DOHH2 (cell line): ENCODE data around the gene FAM240B.

Experiments
- H3F3A ChIP-seq: fragments of 200-600 bp; sonication (generic), shearing (Covaris generic); 2 replicates; pipeline ENCODE4 v1.6.0; 2016; ENCODE audit warnings: antibody characterized with exemption, mild to moderate bottlenecking; ENCODE audit not compliant: control insufficient read depth, insufficient read depth
- H3K27ac ChIP-seq: fragments of 200-600 bp; sonication (generic); 2 replicates; pipeline ENCODE4 v1.5.1; 2014; ENCODE audit warnings: low read depth, mild to moderate bottlenecking, low read length, moderate library complexity
- H3K27me3 ChIP-seq: fragments of 200-600 bp; sonication (generic); 2 replicates; pipeline ENCODE4 v1.6.1; 2014; ENCODE audit warnings: mild to moderate bottlenecking, low read length, mixed read lengths; ENCODE audit not compliant: control insufficient read depth
- H3K36me3 ChIP-seq: fragments of 200-600 bp; sonication (generic); 2 replicates; pipeline ENCODE4 v1.6.1; 2014; ENCODE audit warnings: mild to moderate bottlenecking, low read length, moderate library complexity, mixed read lengths; ENCODE audit not compliant: control insufficient read depth
- H3K4me1 ChIP-seq: fragments of 200-600 bp; sonication (generic); 2 replicates; pipeline ENCODE4 v1.6.1; 2014; ENCODE audit warnings: mild to moderate bottlenecking, low read length, mixed read lengths; ENCODE audit not compliant: control insufficient read depth
- H3K4me2 ChIP-seq: fragments of 200-600 bp; sonication (generic); 2 replicates; pipeline ENCODE4 v1.6.0; 2014; ENCODE audit warnings: mild to moderate bottlenecking, low read length, moderate library complexity
- H3K4me3 ChIP-seq: fragments of 200-600 bp; sonication (generic); 2 replicates; pipeline ENCODE4 v1.5.1; 2014; ENCODE audit warnings: mild to moderate bottlenecking, low read length, mixed read lengths
- H3K79me2 ChIP-seq: fragments of 200-600 bp; sonication (generic); 2 replicates; pipeline ENCODE4 v1.6.1; 2014; ENCODE audit warnings: mild to moderate bottlenecking, low read length, mixed read lengths; ENCODE audit not compliant: control insufficient read depth
- H3K9me2 ChIP-seq: fragments of 200-600 bp; sonication (generic); replicated peaks from 2 replicates; pipeline ENCODE4 v1.6.1; 2014; ENCODE audit warnings: mild to moderate bottlenecking, low read length, mixed read lengths; ENCODE audit not compliant: control insufficient read depth
- H3K9me3 ChIP-seq: fragments of 200-600 bp; sonication (generic); 2 replicates; pipeline ENCODE4 v1.6.1; 2014; ENCODE audit warnings: antibody characterized with exemption, low read length, mixed read lengths; ENCODE audit not compliant: control insufficient read depth, insufficient read depth
- H4K20me1 ChIP-seq: fragments of 200-600 bp; sonication (generic); 2 replicates; pipeline ENCODE4 v1.6.0; 2014; ENCODE audit warnings: low read depth, mild to moderate bottlenecking, antibody characterized with exemption, low read length, moderate library complexity; ENCODE audit not compliant: control insufficient read depth, insufficient read depth
- CTCF ChIP-seq: fragments of 200-600 bp; sonication (generic); IDR thresholded peaks from one replicate; pipeline ENCODE4 v1.5.1; 2014; ENCODE audit warnings: antibody characterized with exemption, mild to moderate bottlenecking, low read depth, low read length; ENCODE audit not compliant: poor library complexity, severe bottlenecking
- EZH2phosphoT487 ChIP-seq: fragments of 200-600 bp; sonication (generic); IDR thresholded peaks from 2 replicates; pipeline ENCODE4 v1.6.1; 2017; ENCODE audit warnings: borderline replicate concordance, mild to moderate bottlenecking, antibody characterized with exemption, low read length, moderate library complexity, mixed read lengths

FAM240B gene

GRCh38 chr9:38670542-38671371 is 49.2 kb downstream of the FAM240B start:
- Histone ChIP-seq H3F3A (no peaks in the 10 kb centered on the region), H3K4me1 (no peaks in the 10 kb centered on the region), H4K20me1 (no peaks in the 10 kb centered on the region), H3K9me3 (no peaks in the 10 kb centered on the region), H3K27ac (no peak overlapping the region), H3K36me3 (no peaks in the 10 kb centered on the region), H3K9me2 (no peaks in the 10 kb centered on the region), H3K27me3 (no peaks in the 10 kb centered on the region), H3K79me2 (no peaks in the 10 kb centered on the region), H3K4me3 (no peak overlapping the region), H3K4me2 (no peak overlapping the region)
- TF ChIP-seq EZH2phosphoT487 (no peak), CTCF (no peak)

- H3K27ac ChIP-seq, result no peak overlapping the region
- H3K4me3 ChIP-seq, result no peak overlapping the region
- no peaks in the 10 kb centered on the region for H3K27me3 ChIP-seq
- TF ChIP-seq EZH2phosphoT487, result no peak
- no peak for TF ChIP-seq CTCF
- no peaks in the 10 kb centered on the region for H3K9me3 ChIP-seq
- H3K79me2 ChIP-seq, result no peaks in the 10 kb centered on the region
- no peaks in the 10 kb centered on the region for H4K20me1 ChIP-seq
- no peaks in the 10 kb centered on the region for H3K4me1 ChIP-seq
- no peaks in the 10 kb centered on the region for H3F3A ChIP-seq
- H3K36me3 ChIP-seq, result no peaks in the 10 kb centered on the region
- H3K9me2 ChIP-seq, result no peaks in the 10 kb centered on the region
- no peak overlapping the region for H3K4me2 ChIP-seq
These were observed 51.0 kb downstream of the FAM240B start for GRCh38 chr9:38668791-38669466.

- H4K20me1 ChIP-seq, result no peaks in the 10 kb centered on the region
- no peaks in the 10 kb centered on the region for H3K9me2 ChIP-seq
- no peaks in the 10 kb centered on the region for H3F3A ChIP-seq
- H3K9me3 ChIP-seq, result no peaks in the 10 kb centered on the region
- no peaks in the 10 kb centered on the region for H3K79me2 ChIP-seq
- H3K4me1 ChIP-seq, result no peaks in the 10 kb centered on the region
- no peak for TF ChIP-seq EZH2phosphoT487
- TF ChIP-seq CTCF, result no peak
- no peak overlapping the region for H3K4me3 ChIP-seq
- no peak overlapping the region for H3K4me2 ChIP-seq
- no peaks in the 10 kb centered on the region for H3K27me3 ChIP-seq
- H3K27ac ChIP-seq, result no peak overlapping the region
- H3K36me3 ChIP-seq, result no peaks in the 10 kb centered on the region
These were observed 57.0 kb downstream of the FAM240B start for GRCh38 chr9:38662763-38663593.
